ENCODE results near the gene TJP1.
"Not testable (repeated sequence)": the region's sequence is repeated elsewhere in the genome, so short reads cannot be mapped to it uniquely, and the experiment has no call there.

TJP1 gene

GRCh38 chr15:29773816-29774215 is 48.5 kb downstream of the TJP1 start:
- no peak overlapping the region for H3K4me3 ChIP-seq (ENCODE audit: low read length)
- H3K9ac ChIP-seq (ENCODE audit: low read depth, low read length) = no peak overlapping the region
- H3K27me3 ChIP-seq (ENCODE audit: control insufficient read depth, insufficient read depth, low read length) = no peaks in the 10 kb centered on the region
- peak overlapping the region; percentile 11 for H3K4me2 ChIP-seq (ENCODE audit: low read length)
- peaks cover 19% of the 10 kb centered on the region for H3K36me3 ChIP-seq (ENCODE audit: insufficient read depth, low read length)
- H3K9me3 ChIP-seq (replicated peaks; ENCODE audit: low read length) = no peaks in the 10 kb centered on the region
- peaks cover 25% of the 10 kb centered on the region for H3K4me1 ChIP-seq (ENCODE audit: control insufficient read depth, insufficient read depth, low read length)

GRCh38 chr15:29773000-29773399 is 49.3 kb downstream of the TJP1 start:
- peaks cover 22% of the 10 kb centered on the region for H3K36me3 ChIP-seq (ENCODE audit: insufficient read depth, low read length)
- no peaks in the 10 kb centered on the region for H3K9me3 ChIP-seq (replicated peaks; ENCODE audit: low read length)
- H3K4me3 ChIP-seq (ENCODE audit: low read length) = no peak overlapping the region
- H3K27me3 ChIP-seq (ENCODE audit: control insufficient read depth, insufficient read depth, low read length) = no peaks in the 10 kb centered on the region
- peaks cover 25% of the 10 kb centered on the region for H3K4me1 ChIP-seq (ENCODE audit: control insufficient read depth, insufficient read depth, low read length)
- H3K9ac ChIP-seq (ENCODE audit: low read depth, low read length) = no peak overlapping the region
- no peak overlapping the region for H3K4me2 ChIP-seq (ENCODE audit: low read length)

- H3K36me3 ChIP-seq (ENCODE audit: insufficient read depth, low read length) = peaks cover 37% of the 10 kb centered on the region
- no peaks in the 10 kb centered on the region for H3K9me3 ChIP-seq (replicated peaks; ENCODE audit: low read length)
- H3K4me2 ChIP-seq (ENCODE audit: low read length) = no peak overlapping the region
- peaks cover 30% of the 10 kb centered on the region for H3K4me1 ChIP-seq (ENCODE audit: control insufficient read depth, insufficient read depth, low read length)
- no peak overlapping the region for H3K4me3 ChIP-seq (ENCODE audit: low read length)
- H3K9ac ChIP-seq (ENCODE audit: low read depth, low read length) = no peak overlapping the region
- H3K27me3 ChIP-seq (ENCODE audit: control insufficient read depth, insufficient read depth, low read length) = no peaks in the 10 kb centered on the region
These were observed 51.5 kb downstream of the TJP1 start for GRCh38 chr15:29770796-29771195.

GRCh38 chr15:29765898-29766527 is 56.3 kb downstream of the TJP1 start:
- Histone ChIP-seq H3K27me3 (ENCODE audit: control insufficient read depth, insufficient read depth, low read length) (no peaks in the 10 kb centered on the region), H3K36me3 (ENCODE audit: insufficient read depth, low read length) (peaks cover 70% of the 10 kb centered on the region), H3K4me1 (ENCODE audit: control insufficient read depth, insufficient read depth, low read length) (peaks cover 6% of the 10 kb centered on the region), H3K4me2 (ENCODE audit: low read length) (no peak overlapping the region), H3K9me3 (replicated peaks; ENCODE audit: low read length) (no peaks in the 10 kb centered on the region), H3K9ac (ENCODE audit: low read depth, low read length) (no peak overlapping the region), H3K4me3 (ENCODE audit: low read length) (no peak overlapping the region)

GRCh38 chr15:29765234-29765841 is 56.9 kb downstream of the TJP1 start:
- H3K4me1 ChIP-seq (ENCODE audit: control insufficient read depth, insufficient read depth, low read length) = peaks cover 5% of the 10 kb centered on the region
- no peak overlapping the region for H3K4me3 ChIP-seq (ENCODE audit: low read length)
- no peaks in the 10 kb centered on the region for H3K27me3 ChIP-seq (ENCODE audit: control insufficient read depth, insufficient read depth, low read length)
- H3K36me3 ChIP-seq (ENCODE audit: insufficient read depth, low read length) = peaks cover 75% of the 10 kb centered on the region
- no peak overlapping the region for H3K4me2 ChIP-seq (ENCODE audit: low read length)
- no peaks in the 10 kb centered on the region for H3K9me3 ChIP-seq (replicated peaks; ENCODE audit: low read length)
- H3K9ac ChIP-seq (ENCODE audit: low read depth, low read length) = no peak overlapping the region

GRCh38 chr15:29759596-29759995 is 62.7 kb downstream of the TJP1 start:
- no peak overlapping the region for H3K9ac ChIP-seq (ENCODE audit: low read depth, low read length)
- peaks cover 14% of the 10 kb centered on the region for H3K4me1 ChIP-seq (ENCODE audit: control insufficient read depth, insufficient read depth, low read length)
- H3K4me2 ChIP-seq (ENCODE audit: low read length) = no peak overlapping the region
- H3K9me3 ChIP-seq (replicated peaks; ENCODE audit: low read length) = no peaks in the 10 kb centered on the region
- peaks cover 56% of the 10 kb centered on the region for H3K36me3 ChIP-seq (ENCODE audit: insufficient read depth, low read length)
- H3K4me3 ChIP-seq (ENCODE audit: low read length) = no peak overlapping the region
- H3K27me3 ChIP-seq (ENCODE audit: control insufficient read depth, insufficient read depth, low read length) = no peaks in the 10 kb centered on the region

GRCh38 chr15:29756358-29757267 is 65.7 kb downstream of the TJP1 start:
- no peak overlapping the region for H3K9ac ChIP-seq (ENCODE audit: low read depth, low read length)
- H3K27me3 ChIP-seq (ENCODE audit: control insufficient read depth, insufficient read depth, low read length) = no peaks in the 10 kb centered on the region
- peaks cover 14% of the 10 kb centered on the region for H3K4me1 ChIP-seq (ENCODE audit: control insufficient read depth, insufficient read depth, low read length)
- peaks cover 47% of the 10 kb centered on the region for H3K36me3 ChIP-seq (ENCODE audit: insufficient read depth, low read length)
- no peak overlapping the region for H3K4me3 ChIP-seq (ENCODE audit: low read length)
- H3K4me2 ChIP-seq (ENCODE audit: low read length) = no peak overlapping the region
- H3K9me3 ChIP-seq (replicated peaks; ENCODE audit: low read length) = no peaks in the 10 kb centered on the region

- not testable (repeated sequence) for H3K9me3 ChIP-seq (replicated peaks; ENCODE audit: low read length); H3K9ac ChIP-seq (ENCODE audit: low read depth, low read length); H3K27me3 ChIP-seq (ENCODE audit: control insufficient read depth, insufficient read depth, low read length); H3K4me3 ChIP-seq (ENCODE audit: low read length); H3K4me2 ChIP-seq (ENCODE audit: low read length)
- Histone ChIP-seq H3K36me3 (ENCODE audit: insufficient read depth, low read length) (peaks cover 25% of the 10 kb centered on the region), H3K4me1 (ENCODE audit: control insufficient read depth, insufficient read depth, low read length) (peaks cover 14% of the 10 kb centered on the region)
These were observed 68.3 kb downstream of the TJP1 start for GRCh38 chr15:29754009-29754408.

GRCh38 chr15:29753506-29753905 is 68.8 kb downstream of the TJP1 start:
- no peak overlapping the region for H3K4me2 ChIP-seq (ENCODE audit: low read length)
- no peaks in the 10 kb centered on the region for H3K9me3 ChIP-seq (replicated peaks; ENCODE audit: low read length)
- peaks cover 14% of the 10 kb centered on the region for H3K4me1 ChIP-seq (ENCODE audit: control insufficient read depth, insufficient read depth, low read length)
- H3K36me3 ChIP-seq (ENCODE audit: insufficient read depth, low read length) = peaks cover 28% of the 10 kb centered on the region
- H3K27me3 ChIP-seq (ENCODE audit: control insufficient read depth, insufficient read depth, low read length) = no peaks in the 10 kb centered on the region
- no peak overlapping the region for H3K4me3 ChIP-seq (ENCODE audit: low read length)
- H3K9ac ChIP-seq (ENCODE audit: low read depth, low read length) = no peak overlapping the region

GRCh38 chr15:29750754-29751153 is 71.5 kb downstream of the TJP1 start:
- H3K9ac ChIP-seq (ENCODE audit: low read depth, low read length) = no peak overlapping the region
- H3K9me3 ChIP-seq (replicated peaks; ENCODE audit: low read length) = no peaks in the 10 kb centered on the region
- H3K4me3 ChIP-seq (ENCODE audit: low read length) = no peak overlapping the region
- H3K36me3 ChIP-seq (ENCODE audit: insufficient read depth, low read length) = peaks cover 26% of the 10 kb centered on the region
- no peaks in the 10 kb centered on the region for H3K27me3 ChIP-seq (ENCODE audit: control insufficient read depth, insufficient read depth, low read length)
- H3K4me1 ChIP-seq (ENCODE audit: control insufficient read depth, insufficient read depth, low read length) = no peaks in the 10 kb centered on the region
- H3K4me2 ChIP-seq (ENCODE audit: low read length) = no peak overlapping the region

GRCh38 chr15:29749365-29750086 is 72.7 kb downstream of the TJP1 start:
- H3K36me3 ChIP-seq (ENCODE audit: insufficient read depth, low read length) = peaks cover 25% of the 10 kb centered on the region
- no peak overlapping the region for H3K9ac ChIP-seq (ENCODE audit: low read depth, low read length)
- no peaks in the 10 kb centered on the region for H3K4me1 ChIP-seq (ENCODE audit: control insufficient read depth, insufficient read depth, low read length)
- no peaks in the 10 kb centered on the region for H3K27me3 ChIP-seq (ENCODE audit: control insufficient read depth, insufficient read depth, low read length)
- H3K9me3 ChIP-seq (replicated peaks; ENCODE audit: low read length) = no peaks in the 10 kb centered on the region
- no peak overlapping the region for H3K4me3 ChIP-seq (ENCODE audit: low read length)
- H3K4me2 ChIP-seq (ENCODE audit: low read length) = no peak overlapping the region
